ENCODE measurements around the gene PDE7B. TPM values are rescaled to one million over a fixed set of nuclear protein-coding genes. Genes with fewer than 3 reads are reported as not detected.

Gene PDE7B
- total RNA-seq, 4 donors from 2014 or later, result 7.8 to 13.7 (median 8.6) TPM

- intact Hi-C loops (cut with DNase I), result no loop called here
- H3K4me3 ChIP-seq (replicated peaks in 1 of 3), result no peak overlapping the region
- H3K36me3 ChIP-seq, result no peaks in the 10 kb centered on the region
- 19 to 20% methylated on average over 5 of the region's 5 CpGs for whole genome bisulfite sequencing, 2 donors
- peak overlapping the region in 1 of 3 donors; percentile 15 for H3K27ac ChIP-seq
- H3K27me3 ChIP-seq, result no peaks in the 10 kb centered on the region
- TF ChIP-seq CTCF (IDR thresholded peaks at IDR 0.05) (no peak), POLR2A (IDR thresholded peaks at IDR 0.05) (no peak)
- H3K9me3 ChIP-seq, result no peaks in the 10 kb centered on the region
- DNase-seq, result peak in 1 of 2 donors; percentile 6
- peaks cover 3 to 7% of the 10 kb centered on the region in 2 donors for H3K4me1 ChIP-seq
Measured at GRCh38 chr6:136113736-136114173, 262.3 kb downstream of the PDE7B start.

GRCh38 chr6:136114661-136115060, 263.2 kb downstream of the PDE7B start:
- TF ChIP-seq POLR2A (IDR thresholded peaks at IDR 0.05), result no peak
- no peak for TF ChIP-seq CTCF (IDR thresholded peaks at IDR 0.05)
- Histone ChIP-seq H3K9me3 (no peaks in the 10 kb centered on the region), H3K4me3 (replicated peaks in 1 of 3) (no peak overlapping the region), H3K27ac (no peak overlapping the region), H3K4me1 (peaks cover 12 to 16% of the 10 kb centered on the region in 2 donors), H3K27me3 (no peaks in the 10 kb centered on the region), H3K36me3 (no peaks in the 10 kb centered on the region)
- intact Hi-C loops (cut with DNase I), result no loop called here
- DNase-seq, result no peak
- WGBS, 2 donors, result 97% methylated on average over 7 of the region's 7 CpGs

- Histone ChIP-seq H3K27ac (no peak overlapping the region), H3K4me1 (peaks cover 12 to 20% of the 10 kb centered on the region in 2 donors), H3K36me3 (no peaks in the 10 kb centered on the region), H3K4me3 (replicated peaks in 1 of 3) (no peak overlapping the region), H3K9me3 (no peaks in the 10 kb centered on the region), H3K27me3 (no peaks in the 10 kb centered on the region)
- 79 to 90% methylated on average over 1 of the region's 1 CpG for WGBS, 2 donors
- intact Hi-C loops (cut with DNase I), result no loop called here
- no peak for DNase-seq
- TF ChIP-seq POLR2A (IDR thresholded peaks at IDR 0.05) (no peak), CTCF (IDR thresholded peaks at IDR 0.05) (no peak)
Measured at GRCh38 chr6:136115941-136116340, 264.4 kb downstream of the PDE7B start.

- WGBS, 2 donors, result 90 to 93% methylated on average over 2 of the region's 2 CpGs
Measured at GRCh38 chr6:136117081-136117480, 265.6 kb downstream of the PDE7B start.

GRCh38 chr6:136118787-136119186, 267.3 kb downstream of the PDE7B start:
- Histone ChIP-seq H3K36me3 (no peaks in the 10 kb centered on the region), H3K9me3 (no peaks in the 10 kb centered on the region), H3K27ac (peak overlapping the region in 2 of 3 donors; percentile 14 to 26), H3K27me3 (no peaks in the 10 kb centered on the region), H3K4me3 (replicated peaks in 1 of 3) (no peak overlapping the region), H3K4me1 (peaks cover 12 to 18% of the 10 kb centered on the region in 2 donors)
- 75% methylated on average over 6 of the region's 6 CpGs for WGBS, 2 donors
- TF ChIP-seq POLR2A (IDR thresholded peaks at IDR 0.05) (no peak), CTCF (IDR thresholded peaks at IDR 0.05) (no peak)
- intact Hi-C loops (cut with DNase I), result no loop called here
- DNase-seq, result no peak

More at GRCh38 chr6:136117081-136117480, 265.6 kb downstream of the PDE7B start:
- no peaks in the 10 kb centered on the region for H3K36me3 ChIP-seq
- peak overlapping the region in 1 of 3 donors; percentile 24 for H3K27ac ChIP-seq
- H3K4me1 ChIP-seq, result peaks cover 12 to 20% of the 10 kb centered on the region in 2 donors
- no peaks in the 10 kb centered on the region for H3K27me3 ChIP-seq
- TF ChIP-seq CTCF (IDR thresholded peaks at IDR 0.05) (no peak), POLR2A (IDR thresholded peaks at IDR 0.05) (no peak)
- H3K9me3 ChIP-seq, result no peaks in the 10 kb centered on the region
- intact Hi-C loops (cut with DNase I), result no loop called here
- no peak for DNase-seq
- H3K4me3 ChIP-seq (replicated peaks in 1 of 3), result no peak overlapping the region

All from thyroid gland (tissue), 4 donors.